ENCODE results near the gene DAPK2.
A peak's percentile ranks its signal among the peaks of the same experiment; 100 is the strongest.

The DAPK2 gene

GRCh38 chr15:64070965-64071851 lies 24.9 kb upstream of the DAPK2 start:
- no peak for TF ChIP-seq ZNF70 (CRISPR knock-in tag; IDR thresholded peaks at IDR 0.05)
- TF ChIP-seq ISL1 (CRISPR knock-in tag; IDR thresholded peaks at IDR 0.05), result no peak
- no peak for TF ChIP-seq SNAI2 (CRISPR knock-in tag; IDR thresholded peaks at IDR 0.05)
- TF ChIP-seq, protein P1, sequence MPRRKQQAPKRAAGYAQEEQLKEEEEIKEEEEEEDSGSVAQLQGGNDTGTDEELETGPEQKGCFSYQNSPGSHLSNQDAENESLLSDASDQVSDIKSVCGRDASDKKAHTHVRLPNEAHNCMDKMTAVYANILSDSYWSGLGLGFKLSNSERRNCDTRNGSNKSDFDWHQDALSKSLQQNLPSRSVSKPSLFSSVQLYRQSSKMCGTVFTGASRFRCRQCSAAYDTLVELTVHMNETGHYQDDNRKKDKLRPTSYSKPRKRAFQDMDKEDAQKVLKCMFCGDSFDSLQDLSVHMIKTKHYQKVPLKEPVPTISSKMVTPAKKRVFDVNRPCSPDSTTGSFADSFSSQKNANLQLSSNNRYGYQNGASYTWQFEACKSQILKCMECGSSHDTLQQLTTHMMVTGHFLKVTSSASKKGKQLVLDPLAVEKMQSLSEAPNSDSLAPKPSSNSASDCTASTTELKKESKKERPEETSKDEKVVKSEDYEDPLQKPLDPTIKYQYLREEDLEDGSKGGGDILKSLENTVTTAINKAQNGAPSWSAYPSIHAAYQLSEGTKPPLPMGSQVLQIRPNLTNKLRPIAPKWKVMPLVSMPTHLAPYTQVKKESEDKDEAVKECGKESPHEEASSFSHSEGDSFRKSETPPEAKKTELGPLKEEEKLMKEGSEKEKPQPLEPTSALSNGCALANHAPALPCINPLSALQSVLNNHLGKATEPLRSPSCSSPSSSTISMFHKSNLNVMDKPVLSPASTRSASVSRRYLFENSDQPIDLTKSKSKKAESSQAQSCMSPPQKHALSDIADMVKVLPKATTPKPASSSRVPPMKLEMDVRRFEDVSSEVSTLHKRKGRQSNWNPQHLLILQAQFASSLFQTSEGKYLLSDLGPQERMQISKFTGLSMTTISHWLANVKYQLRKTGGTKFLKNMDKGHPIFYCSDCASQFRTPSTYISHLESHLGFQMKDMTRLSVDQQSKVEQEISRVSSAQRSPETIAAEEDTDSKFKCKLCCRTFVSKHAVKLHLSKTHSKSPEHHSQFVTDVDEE (CRISPR knock-in tag; IDR thresholded peaks at IDR 0.05), result no peak
- no peak for TF ChIP-seq ZFP3 (CRISPR knock-in tag; IDR thresholded peaks at IDR 0.05)
- no peak for TF ChIP-seq CSDC2 (CRISPR knock-in tag; IDR thresholded peaks at IDR 0.05)
- TF ChIP-seq RARB (CRISPR knock-in tag; IDR thresholded peaks at IDR 0.05), result no peak
- no peak for TF ChIP-seq CSRNP3 (CRISPR knock-in tag; IDR thresholded peaks at IDR 0.05)
- no peak for TF ChIP-seq OSR1 (CRISPR knock-in tag; IDR thresholded peaks at IDR 0.05)
- TF ChIP-seq, protein P2, sequence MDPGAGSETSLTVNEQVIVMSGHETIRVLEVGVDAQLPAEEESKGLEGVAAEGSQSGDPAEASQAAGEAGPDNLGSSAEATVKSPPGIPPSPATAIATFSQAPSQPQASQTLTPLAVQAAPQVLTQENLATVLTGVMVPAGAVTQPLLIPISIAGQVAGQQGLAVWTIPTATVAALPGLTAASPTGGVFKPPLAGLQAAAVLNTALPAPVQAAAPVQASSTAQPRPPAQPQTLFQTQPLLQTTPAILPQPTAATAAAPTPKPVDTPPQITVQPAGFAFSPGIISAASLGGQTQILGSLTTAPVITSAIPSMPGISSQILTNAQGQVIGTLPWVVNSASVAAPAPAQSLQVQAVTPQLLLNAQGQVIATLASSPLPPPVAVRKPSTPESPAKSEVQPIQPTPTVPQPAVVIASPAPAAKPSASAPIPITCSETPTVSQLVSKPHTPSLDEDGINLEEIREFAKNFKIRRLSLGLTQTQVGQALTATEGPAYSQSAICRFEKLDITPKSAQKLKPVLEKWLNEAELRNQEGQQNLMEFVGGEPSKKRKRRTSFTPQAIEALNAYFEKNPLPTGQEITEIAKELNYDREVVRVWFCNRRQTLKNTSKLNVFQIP (CRISPR knock-in tag; IDR thresholded peaks at IDR 0.05; ENCODE audit: borderline replicate concordance, low read depth), result no peak
- TF ChIP-seq TOX (CRISPR knock-in tag; IDR thresholded peaks at IDR 0.05; ENCODE audit: borderline replicate concordance), result no peak
- no peak for TF ChIP-seq GLIS3 (CRISPR knock-in tag; IDR thresholded peaks at IDR 0.05)
- TF ChIP-seq PPARA (CRISPR knock-in tag; IDR thresholded peaks at IDR 0.05; ENCODE audit: borderline replicate concordance), result no peak
- TF ChIP-seq ZNF565 (CRISPR knock-in tag; conservative IDR thresholded peaks at IDR 0.05; ENCODE audit: low read depth), result no peak
- TF ChIP-seq ZC3H10 (CRISPR knock-in tag; IDR thresholded peaks at IDR 0.05), result no peak
- TF ChIP-seq ARNTL (CRISPR knock-in tag; IDR thresholded peaks at IDR 0.05; ENCODE audit: borderline replicate concordance, low read depth), result no peak
- ATAC-seq, result peak; percentile 79

DNA sequence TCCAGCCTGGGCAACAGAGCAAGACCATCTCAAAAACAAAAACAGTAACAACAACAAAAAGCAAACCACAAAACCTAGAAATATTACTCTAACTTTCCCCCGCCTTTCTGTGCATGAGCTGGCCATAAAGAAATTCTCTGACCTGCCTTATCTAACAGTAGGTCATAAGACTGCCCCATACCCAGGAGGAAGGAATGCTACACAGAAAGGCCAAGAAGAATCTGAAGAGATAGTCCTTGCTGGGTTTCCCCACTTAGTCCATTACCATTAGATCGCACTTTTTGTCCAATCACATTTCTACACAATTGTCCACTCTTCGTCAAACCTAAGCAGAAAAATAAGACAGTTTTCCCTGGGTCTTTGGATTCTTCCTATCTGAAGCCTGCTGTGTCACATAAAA lies 23.8 kb upstream of the DAPK2 start:
- TF ChIP-seq ESRRG (CRISPR knock-in tag; IDR thresholded peaks at IDR 0.05), result no peak
- no peak for TF ChIP-seq PPARA (CRISPR knock-in tag; IDR thresholded peaks at IDR 0.05; ENCODE audit: borderline replicate concordance)
- ATAC-seq, result no peak

DNA sequence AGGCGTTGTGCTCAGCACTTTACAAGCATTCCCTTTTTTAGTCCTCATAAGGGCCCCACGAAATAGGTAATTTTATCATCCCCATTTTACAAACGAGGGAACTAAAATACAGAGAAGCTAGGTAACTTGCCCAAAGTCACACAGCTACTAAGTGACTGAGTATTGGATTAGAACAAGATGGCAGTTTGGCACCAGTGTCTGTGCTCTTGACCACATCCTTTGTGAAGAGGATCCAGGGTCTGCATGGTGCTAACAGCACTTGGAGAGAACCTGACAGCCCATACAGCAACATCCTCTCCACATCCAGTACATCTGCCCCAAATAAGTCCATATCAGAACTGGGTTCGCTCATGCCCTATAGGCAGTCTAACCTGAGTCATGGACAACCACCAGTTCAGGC lies 21.8 kb upstream of the DAPK2 start:
- no peak for ATAC-seq
- TF ChIP-seq ZC3H10 (CRISPR knock-in tag; IDR thresholded peaks at IDR 0.05), result no peak
- no peak for TF ChIP-seq ZFP3 (CRISPR knock-in tag; IDR thresholded peaks at IDR 0.05)

DNA sequence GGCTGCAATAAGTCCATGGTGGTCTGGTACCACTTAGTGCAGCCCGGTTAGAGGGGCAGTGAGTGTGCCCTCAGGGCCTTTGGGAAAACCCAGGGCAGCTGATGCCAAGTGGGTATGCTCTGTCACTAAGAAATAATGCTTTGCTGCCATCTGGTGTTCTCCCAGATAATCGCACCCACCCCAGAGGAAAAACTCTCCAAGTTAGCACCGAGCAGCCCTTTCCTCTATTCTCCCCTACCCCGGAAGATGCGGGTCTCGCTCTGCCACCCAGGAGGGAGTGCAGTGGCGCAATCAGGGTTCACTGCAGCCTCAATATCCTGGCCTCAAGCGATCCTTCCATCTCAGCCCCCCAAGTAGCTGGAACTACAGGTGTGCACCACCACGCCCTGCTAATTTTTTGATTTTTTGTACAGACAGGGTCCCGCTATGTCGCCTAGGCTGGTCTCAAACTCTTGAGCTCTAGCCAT lies 21.3 kb upstream of the DAPK2 start:
- peak; percentile 83 for ATAC-seq
- TF ChIP-seq RARB (CRISPR knock-in tag; IDR thresholded peaks at IDR 0.05) (no peak), TOX (CRISPR knock-in tag; IDR thresholded peaks at IDR 0.05; ENCODE audit: borderline replicate concordance) (no peak), OSR1 (CRISPR knock-in tag; IDR thresholded peaks at IDR 0.05) (no peak), ARNTL (CRISPR knock-in tag; IDR thresholded peaks at IDR 0.05; ENCODE audit: borderline replicate concordance, low read depth) (no peak), ZC3H10 (CRISPR knock-in tag; IDR thresholded peaks at IDR 0.05) (no peak), ZFP3 (CRISPR knock-in tag; IDR thresholded peaks at IDR 0.05) (no peak), PATZ1 (CRISPR knock-in tag; IDR thresholded peaks at IDR 0.05; ENCODE audit: borderline replicate concordance) (no peak), GLIS3 (CRISPR knock-in tag; IDR thresholded peaks at IDR 0.05) (no peak), PPARA (CRISPR knock-in tag; IDR thresholded peaks at IDR 0.05; ENCODE audit: borderline replicate concordance) (no peak), ZFP30 (CRISPR knock-in tag; IDR thresholded peaks at IDR 0.05) (no peak), BACH2 (CRISPR knock-in tag; IDR thresholded peaks at IDR 0.05; ENCODE audit: borderline replicate concordance) (no peak), CSDC2 (CRISPR knock-in tag; IDR thresholded peaks at IDR 0.05) (no peak), CSRNP3 (CRISPR knock-in tag; IDR thresholded peaks at IDR 0.05) (no peak), SNAI2 (CRISPR knock-in tag; IDR thresholded peaks at IDR 0.05) (no peak)
- TF ChIP-seq, protein P1 (CRISPR knock-in tag; IDR thresholded peaks at IDR 0.05), result no peak
